NCI-H2081 (cell line): ENCODE data around the gene GRIK4.
A peak's percentile ranks its signal among the peaks of the same experiment; 100 is the strongest.

Experiments
- DNase-seq, 2 experiments: peaks; one replicate each; lab custom pipeline; 2025; lab: John Stamatoyannopoulos, UW

The GRIK4 gene

GRCh38 chr11:120634706-120635105, 123.2 kb downstream of the GRIK4 start:
- no peak for DNase-seq

GRCh38 chr11:120635136-120635810, 123.7 kb downstream of the GRIK4 start:
- no peak for DNase-seq

GRCh38 chr11:120637131-120637530, 125.6 kb downstream of the GRIK4 start:
- no peak for DNase-seq

- no peak for DNase-seq
Observed at GRCh38 chr11:120642196-120642894, 130.8 kb downstream of the GRIK4 start.

- DNase-seq = no peak
Observed at GRCh38 chr11:120643284-120643683, 131.7 kb downstream of the GRIK4 start.

- DNase-seq = peak; percentile 81 to 92
Observed at GRCh38 chr11:120645639-120646038, 134.1 kb downstream of the GRIK4 start.

- no peak for DNase-seq
Observed at GRCh38 chr11:120646206-120646605, 134.7 kb downstream of the GRIK4 start.

GRCh38 chr11:120647681-120648080, 136.1 kb downstream of the GRIK4 start:
- DNase-seq = no peak

- no peak for DNase-seq
Observed at GRCh38 chr11:120648771-120649170, 137.2 kb downstream of the GRIK4 start.

- no peak for DNase-seq
Observed at GRCh38 chr11:120649316-120649715, 137.8 kb downstream of the GRIK4 start.

GRCh38 chr11:120651396-120651795, 139.8 kb downstream of the GRIK4 start:
- DNase-seq = no peak

GRCh38 chr11:120651836-120652235, 140.3 kb downstream of the GRIK4 start:
- DNase-seq = no peak

GRCh38 chr11:120652705-120653335, 141.3 kb downstream of the GRIK4 start:
- no peak for DNase-seq

GRCh38 chr11:120655589-120655988, 144.0 kb downstream of the GRIK4 start:
- no peak for DNase-seq

- peak in 1 of 2 experiments; percentile 16 for DNase-seq
Observed at GRCh38 chr11:120657306-120658070, 145.9 kb downstream of the GRIK4 start.

GRCh38 chr11:120658071-120658423, 146.5 kb downstream of the GRIK4 start:
- DNase-seq = no peak

GRCh38 chr11:120659076-120659475, 147.5 kb downstream of the GRIK4 start:
- no peak for DNase-seq

- DNase-seq = no peak
Observed at GRCh38 chr11:120660024-120660565, 148.5 kb downstream of the GRIK4 start.

GRCh38 chr11:120662071-120662676, 150.6 kb downstream of the GRIK4 start:
- DNase-seq = no peak

GRCh38 chr11:120663142-120663541, 151.6 kb downstream of the GRIK4 start:
- no peak for DNase-seq

GRCh38 chr11:120666121-120666639, 154.6 kb downstream of the GRIK4 start:
- DNase-seq = no peak

GRCh38 chr11:120667281-120667680, 155.7 kb downstream of the GRIK4 start:
- DNase-seq = no peak
